Neural progenitor cell (in vitro differentiated cells): Measurements from ENCODE around the gene LMF1.

Experiments used
- CTCF ChIP-seq: fragments of 200-600 bp; sonication (generic); IDR thresholded peaks from 2 replicates; pipeline ENCODE4 v1.5.1; 2017; ENCODE audit warnings: antibody characterized with exemption, mild to moderate bottlenecking
- EZH2 ChIP-seq: fragments of 200-600 bp; sonication (generic); IDR thresholded peaks from 2 replicates; pipeline ENCODE4 v1.6.1; 2017; ENCODE audit warnings: antibody characterized with exemption, mild to moderate bottlenecking, moderate library complexity
- EZH2phosphoT487 ChIP-seq: fragments of 200-600 bp; sonication (generic); IDR thresholded peaks from 2 replicates; pipeline ENCODE4 v1.6.1; 2017; ENCODE audit warnings: antibody characterized with exemption

GRCh38 chr16:907842-908241 is 62.9 kb downstream of the LMF1 start:
- no peak for TF ChIP-seq CTCF
- no peak for TF ChIP-seq EZH2
- no peak for TF ChIP-seq EZH2phosphoT487
